ENCODE measurements around the gene DIS3L2.

DNA sequence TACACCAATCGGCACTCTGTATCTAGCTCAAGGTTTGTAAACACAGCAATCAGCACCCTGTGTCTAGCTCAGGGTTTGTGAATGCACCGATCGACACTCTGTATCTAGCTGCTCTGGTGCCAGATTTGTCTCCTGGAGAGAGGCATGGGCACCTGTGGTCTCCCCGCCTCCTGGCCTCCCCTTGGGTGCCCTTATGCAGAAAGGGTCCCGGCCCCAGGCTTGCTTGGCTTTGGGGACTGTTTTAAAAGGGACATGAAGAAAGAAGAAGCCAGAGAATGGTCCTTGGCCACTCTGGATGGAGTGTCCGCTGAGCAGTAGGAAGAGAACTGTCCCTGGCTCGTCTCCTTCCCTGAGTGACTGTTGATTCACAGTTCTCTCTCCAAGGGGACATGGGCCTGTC, 405.5 kb downstream of the DIS3L2 start:
- no peak for TF ChIP-seq CTCF (IDR thresholded peaks at IDR 0.05; ENCODE audit: low read length)
- TF ChIP-seq EZH2 (IDR thresholded peaks at IDR 0.05; ENCODE audit: borderline replicate concordance, low read length), result no peak

Data from OCI-LY1 (cell line).